ENCODE results near the gene MRPL3.

DNA sequence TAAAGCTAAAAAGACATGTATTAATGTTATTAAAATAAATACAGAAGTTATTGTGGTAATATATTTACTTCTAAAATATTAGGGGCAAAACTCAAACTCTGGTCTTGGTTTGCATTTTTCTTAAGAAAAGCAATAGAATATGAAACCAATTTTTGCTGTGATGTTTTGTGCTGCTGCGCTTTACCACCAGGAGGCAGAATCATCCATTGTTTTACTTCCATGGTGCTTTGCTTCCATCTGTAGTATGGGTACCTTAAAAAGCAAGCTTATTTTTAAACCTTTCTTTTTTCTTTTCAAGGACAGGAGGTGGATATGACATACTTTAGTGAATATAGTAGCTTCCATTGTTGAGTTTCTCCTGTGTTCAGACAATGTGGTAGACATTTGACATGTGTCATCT, 46.6 kb upstream of the MRPL3 start:
- TF ChIP-seq, protein P1, sequence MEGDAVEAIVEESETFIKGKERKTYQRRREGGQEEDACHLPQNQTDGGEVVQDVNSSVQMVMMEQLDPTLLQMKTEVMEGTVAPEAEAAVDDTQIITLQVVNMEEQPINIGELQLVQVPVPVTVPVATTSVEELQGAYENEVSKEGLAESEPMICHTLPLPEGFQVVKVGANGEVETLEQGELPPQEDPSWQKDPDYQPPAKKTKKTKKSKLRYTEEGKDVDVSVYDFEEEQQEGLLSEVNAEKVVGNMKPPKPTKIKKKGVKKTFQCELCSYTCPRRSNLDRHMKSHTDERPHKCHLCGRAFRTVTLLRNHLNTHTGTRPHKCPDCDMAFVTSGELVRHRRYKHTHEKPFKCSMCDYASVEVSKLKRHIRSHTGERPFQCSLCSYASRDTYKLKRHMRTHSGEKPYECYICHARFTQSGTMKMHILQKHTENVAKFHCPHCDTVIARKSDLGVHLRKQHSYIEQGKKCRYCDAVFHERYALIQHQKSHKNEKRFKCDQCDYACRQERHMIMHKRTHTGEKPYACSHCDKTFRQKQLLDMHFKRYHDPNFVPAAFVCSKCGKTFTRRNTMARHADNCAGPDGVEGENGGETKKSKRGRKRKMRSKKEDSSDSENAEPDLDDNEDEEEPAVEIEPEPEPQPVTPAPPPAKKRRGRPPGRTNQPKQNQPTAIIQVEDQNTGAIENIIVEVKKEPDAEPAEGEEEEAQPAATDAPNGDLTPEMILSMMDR (IDR thresholded peaks at IDR 0.05) = no peak
- TF ChIP-seq POLR2A (IDR thresholded peaks at IDR 0.05) = no peak
